ENCODE measurements around the gene IREB2. TPM values are rescaled to one million over a fixed set of nuclear protein-coding genes. Genes with fewer than 3 reads are reported as not detected.

IREB2 gene
- total and polyA plus RNA-seq, 10 donors, result 8.6 to 92.6 (median 66.8) TPM

GRCh38 chr15:78460737-78461136, 22.7 kb downstream of the IREB2 start:
- no peak for DNase-seq
- Histone ChIP-seq H3K27ac (peak overlapping the region in 5 of 8 donors; percentile 9 to 54 (median 38)), H3K9me3 (no peaks in the 10 kb centered on the region), H3K36me3 (peaks cover 4 to 46% (median 29%) of the 10 kb centered on the region in 6 donors), H3K4me3 (peak overlapping the region in 1 of 8 donors; percentile 22), H3K27me3 (replicated peaks in 1 of 7) (no peaks in the 10 kb centered on the region), H3K4me1 (peaks cover 16 to 74% (median 48%) of the 10 kb centered on the region in 6 donors)
- 74 to 82% (median 76%) methylated on average over 4 of the region's 4 CpGs for WGBS, 5 donors
- intact Hi-C loops (cut with DNase I; ENCODE audit: low total_unique reads), result no loop called here
- TF ChIP-seq POLR2AphosphoS5 (IDR thresholded peaks at IDR 0.05) (no peak), POLR2A (IDR thresholded peaks at IDR 0.05) (no peak), CTCF (IDR thresholded peaks at IDR 0.05 in 8 of 11, conservative IDR thresholded peaks at IDR 0.05 in 3 of 11) (no peak)

DNA sequence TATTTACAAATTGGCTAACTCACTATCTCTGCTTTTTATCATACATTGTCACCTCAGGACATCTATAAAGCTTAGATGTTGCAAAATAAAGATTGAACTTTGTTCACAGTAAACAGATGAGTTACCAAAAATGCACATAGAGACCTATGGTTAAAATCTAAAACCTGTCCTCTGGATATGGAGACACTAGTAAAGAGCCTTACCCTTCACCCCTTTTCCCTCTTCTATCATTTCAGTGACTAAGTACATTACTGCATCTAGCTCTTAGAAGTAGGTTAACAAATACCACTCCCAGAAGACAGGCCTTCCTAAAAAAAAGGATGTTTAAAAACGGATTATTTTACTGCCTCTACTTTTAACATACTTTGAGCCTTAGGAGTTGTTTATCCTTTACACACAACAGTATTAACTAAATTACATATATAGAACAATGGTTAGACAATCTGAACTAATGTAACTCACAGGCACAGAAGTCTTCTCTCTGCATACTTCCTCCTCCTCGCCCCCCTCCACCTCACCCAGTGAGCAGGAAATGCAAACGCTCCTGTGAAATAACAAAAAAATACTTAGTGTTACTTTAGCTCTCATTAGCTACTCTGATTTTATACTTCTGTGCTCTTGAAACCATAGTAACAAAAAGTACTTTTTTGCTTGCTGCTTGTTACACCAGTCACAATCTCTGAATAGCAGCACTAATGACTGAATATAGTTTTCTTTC, 23.3 kb downstream of the IREB2 start:
- H3K4me1 ChIP-seq, result peaks cover 11 to 68% (median 42%) of the 10 kb centered on the region in 6 donors
- peaks cover 4 to 52% (median 32%) of the 10 kb centered on the region in 6 donors for H3K36me3 ChIP-seq
- peak in 1 of 3 donors; percentile 37 for TF ChIP-seq POLR2AphosphoS5 (IDR thresholded peaks at IDR 0.05)
- TF ChIP-seq CTCF (IDR thresholded peaks at IDR 0.05 in 8 of 11, conservative IDR thresholded peaks at IDR 0.05 in 3 of 11), result no peak
- TF ChIP-seq POLR2A (IDR thresholded peaks at IDR 0.05), result no peak
- H3K9me3 ChIP-seq, result no peaks in the 10 kb centered on the region
- 11 to 23% (median 14%) methylated on average over 3 of the region's 3 CpGs for WGBS, 5 donors
- DNase-seq, result no peak
- intact Hi-C loops (cut with DNase I; ENCODE audit: low total_unique reads), result no loop called here
- H3K4me3 ChIP-seq, result peak overlapping the region in 1 of 8 donors; percentile 22
- H3K27me3 ChIP-seq (replicated peaks in 1 of 7), result no peaks in the 10 kb centered on the region
- H3K27ac ChIP-seq, result peak overlapping the region in 6 of 8 donors; percentile 9 to 54 (median 45)

GRCh38 chr15:78469031-78469430, 31.0 kb downstream of the IREB2 start:
- Histone ChIP-seq H3K4me3 (no peak overlapping the region), H3K27ac (no peak overlapping the region), H3K4me1 (no peaks in the 10 kb centered on the region), H3K36me3 (peaks cover 4 to 100% (median 96%) of the 10 kb centered on the region in 6 donors), H3K27me3 (replicated peaks in 1 of 7) (no peaks in the 10 kb centered on the region), H3K9me3 (no peaks in the 10 kb centered on the region)
- no peak for DNase-seq
- intact Hi-C loops (cut with DNase I; ENCODE audit: low total_unique reads), result no loop called here
- WGBS, 5 donors, result 95 to 99% (median 97%) methylated on average over 1 of the region's 1 CpG
- TF ChIP-seq POLR2AphosphoS5 (IDR thresholded peaks at IDR 0.05) (no peak), CTCF (IDR thresholded peaks at IDR 0.05 in 8 of 11, conservative IDR thresholded peaks at IDR 0.05 in 3 of 11) (no peak), POLR2A (IDR thresholded peaks at IDR 0.05) (no peak)

GRCh38 chr15:78477295-78477694, 39.3 kb downstream of the IREB2 start:
- Histone ChIP-seq H3K36me3 (peaks cover 3 to 100% (median 85%) of the 10 kb centered on the region in 6 donors), H3K27ac (no peak overlapping the region)
- TF ChIP-seq CTCF (IDR thresholded peaks at IDR 0.05 in 8 of 11, conservative IDR thresholded peaks at IDR 0.05 in 3 of 11), result no peak

More at GRCh38 chr15:78477295-78477694, 39.3 kb downstream of the IREB2 start:
- intact Hi-C loops (cut with DNase I; ENCODE audit: low total_unique reads), result no loop called here
- H3K4me3 ChIP-seq, result no peak overlapping the region
- H3K27me3 ChIP-seq (replicated peaks in 1 of 7), result no peaks in the 10 kb centered on the region
- WGBS, 5 donors, result 76 to 77% (median 76%) methylated on average over 5 of the region's 5 CpGs
- no peaks in the 10 kb centered on the region for H3K9me3 ChIP-seq
- H3K4me1 ChIP-seq, result no peaks in the 10 kb centered on the region
- DNase-seq, result no peak

All from spleen (tissue), 11 donors.